HCT116 (cell line): ENCODE results near the gene STRIT1. TPM values are rescaled to one million over a fixed set of nuclear protein-coding genes. Genes with fewer than 3 reads are reported as not detected.

ENCODE experiments used
- ATAC-seq: fragments of 200-7000 bp; cut with Tn5 transposase; 2 replicates; pipeline ENCODE4 v1.9.1; 2020; ENCODE audit warnings: mild to moderate bottlenecking, moderate library complexity
- BruUV-seq: library from RNA; stranded (reverse); fragments of 400-500 nt; replicated peaks from 2 replicates; lab custom pipeline; 2021; lab: Mats Ljungman, UMichigan
- CTCF ChIA-PET: fragments of 300-600 bp; sonication (Branson Sonifier 250); formaldehyde crosslinking; loops from one replicate; lab custom pipeline; 2021; ENCODE audit warnings: antibody characterized with exemption; lab: Charles Lee
- POLR2A ChIA-PET: fragments of 300-600, 350-600 bp; sonication (Branson Sonifier 250); formaldehyde crosslinking; loops from one replicate; lab custom pipeline; 2021; ENCODE audit warnings: antibody characterized with exemption; lab: Charles Lee
- RAD21 ChIA-PET, 2 experiments: fragments of 300-600 bp; sonication (Branson Sonifier 250); formaldehyde crosslinking; loops; one replicate each; lab custom pipeline; 2023; ENCODE audit warnings: low total read pairs in 2 of 2; ENCODE audit not compliant: uncharacterized antibody in 2 of 2, unreplicated experiment in 2 of 2, low non-redundant PET in 1 of 2; lab: Charles Lee
- DNase-seq: peaks from one replicate; pipeline ENCODE4 v3.0.0-alpha.2; 2010; ENCODE audit warnings: low read depth, low spot score
- H2AFZ ChIP-seq: fragments of 200-600 bp; shearing (Covaris generic), sonication (generic); 2 replicates; pipeline ENCODE4 v1.6.1; 2017; ENCODE audit warnings: low read depth, mixed run types, mixed read lengths, antibody characterized with exemption, low read length; ENCODE audit not compliant: poor library complexity, severe bottlenecking
- H3K27ac ChIP-seq: 2 replicates; pipeline ENCODE4 v1.5.1; 2012; ENCODE audit warnings: low read depth, low read length
- H3K27me3 ChIP-seq: fragments of 200-600 bp; sonication (generic); 2 replicates; pipeline ENCODE4 v1.6.1; 2016; ENCODE audit warnings: mixed run types, low read length, mixed read lengths; ENCODE audit not compliant: insufficient read depth
- H3K36me3 ChIP-seq, 2 experiments: fragments of 200-500 bp in 1 of 2; fragments of 200-600 bp in 1 of 2; sonication (Bioruptor generic) in 1 of 2; sonication (generic) in 1 of 2; 2 replicates each; pipeline versions ENCODE4 v1.5.1 to v1.6.1; 2014 to 2016; ENCODE audit warnings: low read length in 2 of 2, inconsistent platforms in 1 of 2, mixed read lengths in 1 of 2, mixed run types in 1 of 2; ENCODE audit not compliant: insufficient read depth in 2 of 2, control insufficient read depth in 1 of 2
- H3K4me1 ChIP-seq, 2 experiments: fragments of 200-600 bp in 1 of 2; sonication (generic) in 1 of 2; 2 replicates each; pipeline versions ENCODE4 v1.5.1 to v1.6.1; 2012 to 2017; ENCODE audit warnings: low read length in 2 of 2, inconsistent platforms in 1 of 2, mild to moderate bottlenecking in 1 of 2, mixed read lengths in 1 of 2, mixed run types in 1 of 2, moderate library complexity in 1 of 2; ENCODE audit not compliant: insufficient read depth in 2 of 2, control insufficient read depth in 1 of 2
- H3K4me2 ChIP-seq: fragments of 200-600 bp; sonication (generic); 2 replicates; pipeline ENCODE4 v1.6.1; 2017; ENCODE audit warnings: mixed run types, low read length, mixed read lengths
- H3K4me3 ChIP-seq, 2 experiments: fragments of 200-600 bp in 1 of 2; sonication (generic) in 1 of 2; replicated peaks in 1 of 2; 2 replicates each; pipeline ENCODE4 v1.5.1; 2011 to 2016; ENCODE audit warnings: low read length in 2 of 2, control low read depth in 1 of 2, low read depth in 1 of 2, mild to moderate bottlenecking in 1 of 2, mixed read lengths in 1 of 2, mixed run types in 1 of 2
- H3K79me2 ChIP-seq: fragments of 200-600 bp; sonication (generic); 2 replicates; pipeline ENCODE4 v1.6.1; 2017; ENCODE audit warnings: mild to moderate bottlenecking, mixed run types, low read length, moderate library complexity, mixed read lengths; ENCODE audit not compliant: insufficient read depth
- H3K9ac ChIP-seq: fragments of 200-600 bp; sonication (generic); 2 replicates; pipeline ENCODE4 v1.6.1; 2016; ENCODE audit warnings: low read length, mixed read lengths
- H3K9me2 ChIP-seq: fragments of 200-600 bp; sonication (generic), shearing (Covaris generic); 2 replicates; pipeline ENCODE4 v1.6.1; 2017; ENCODE audit warnings: mixed run types, mild to moderate bottlenecking, moderate library complexity; ENCODE audit not compliant: insufficient read depth
- H3K9me3 ChIP-seq, 2 experiments: fragments of 200-500 bp in 1 of 2; fragments of 200-600 bp in 1 of 2; sonication (Bioruptor generic) in 1 of 2; sonication (generic) in 1 of 2; 2 replicates each; pipeline ENCODE4 v1.6.1; 2014 to 2017; ENCODE audit warnings: low read length in 2 of 2, mixed read lengths in 2 of 2, inconsistent platforms in 1 of 2, low read depth in 1 of 2, mild to moderate bottlenecking in 1 of 2, mixed run types in 1 of 2, moderate library complexity in 1 of 2; ENCODE audit not compliant: control insufficient read depth in 1 of 2, insufficient read depth in 1 of 2
- H4K20me1 ChIP-seq: fragments of 200-600 bp; sonication (generic), shearing (Covaris generic); 2 replicates; pipeline ENCODE4 v1.6.1; 2017; ENCODE audit warnings: mixed run types, mild to moderate bottlenecking, moderate library complexity; ENCODE audit not compliant: insufficient read depth
- ATF3 ChIP-seq: IDR thresholded peaks from 2 replicates; pipeline ENCODE4 v1.6.1; 2012
- CEBPB ChIP-seq: IDR thresholded peaks from 2 replicates; pipeline ENCODE4 v1.6.1; 2012; ENCODE audit warnings: low read depth
- CTCF ChIP-seq, 3 experiments: fragments of 200-600 bp in 1 of 3; sonication (generic) in 1 of 3; IDR thresholded peaks in 2 of 3; conservative IDR thresholded peaks in 1 of 3; 2 replicates each; pipeline ENCODE4 v1.5.1; 2012 to 2017; ENCODE audit warnings: low read depth in 2 of 3, low read length in 2 of 3, antibody characterized with exemption in 1 of 3, borderline replicate concordance in 1 of 3, control low read depth in 1 of 3, mild to moderate bottlenecking in 1 of 3, mixed read lengths in 1 of 3, mixed run types in 1 of 3, moderate library complexity in 1 of 3; ENCODE audit not compliant: insufficient read depth in 1 of 3
- EGR1 ChIP-seq: IDR thresholded peaks from 2 replicates; pipeline ENCODE4 v1.6.1; 2012; ENCODE audit warnings: low read depth
- ELF1 ChIP-seq: IDR thresholded peaks from 2 replicates; pipeline ENCODE4 v1.6.1; 2012; ENCODE audit warnings: low read depth, borderline replicate concordance
- EZH2phosphoT487 ChIP-seq: fragments of 200-600 bp; IDR thresholded peaks from 2 replicates; pipeline ENCODE4 v1.6.1; 2018; ENCODE audit warnings: antibody characterized with exemption, borderline replicate concordance
- FOSL1 ChIP-seq: IDR thresholded peaks from 2 replicates; pipeline ENCODE4 v1.6.1; 2012; ENCODE audit warnings: low read depth
- POLR2A ChIP-seq: IDR thresholded peaks from 2 replicates; pipeline ENCODE4 v1.7.0; 2011; ENCODE audit warnings: borderline replicate concordance; ENCODE audit not compliant: insufficient read depth, insufficient read length; ENCODE audit errors: extremely low read depth
- REST ChIP-seq: IDR thresholded peaks from 2 replicates; pipeline ENCODE4 v1.6.1; 2012; ENCODE audit warnings: low read depth
- SIN3A ChIP-seq: IDR thresholded peaks from 2 replicates; pipeline ENCODE4 v1.6.1; 2012; ENCODE audit warnings: low read depth
- SP1 ChIP-seq: IDR thresholded peaks from 2 replicates; pipeline ENCODE4 v1.6.1; 2012; ENCODE audit warnings: low read depth
- TCF7L2 ChIP-seq: IDR thresholded peaks from 2 replicates; pipeline ENCODE4 v1.7.0; 2011; ENCODE audit warnings: borderline replicate concordance, inconsistent platforms; ENCODE audit not compliant: insufficient read depth, insufficient read length; ENCODE audit errors: extremely low read depth
- ZFX ChIP-seq: fragments of 450-650 bp; IDR thresholded peaks from 2 replicates; pipeline ENCODE4 v1.6.1; 2017
- ZNF274 ChIP-seq: fragments of 200-500 bp; sonication (Bioruptor generic); IDR thresholded peaks from 2 replicates; pipeline ENCODE4 v1.6.1; 2014; ENCODE audit warnings: mild to moderate bottlenecking, low read depth, low read length, inconsistent platforms
- intact Hi-C: fragments of 100-400 bp; cut with micrococcal nuclease; formaldehyde crosslinking; loops from 2 replicates; pipeline ENCODE4 v1.10.0; 2022
- total RNA-seq: library from RNA; stranded (reverse); gene quantifications from one replicate; pipeline ENCODE4 v1.2.1, GENCODE V29; 2021; ENCODE audit not compliant: unreplicated experiment
- TF ChIP-seq, protein P1 (sequence below): IDR thresholded peaks from 2 replicates; pipeline ENCODE4 v1.6.1; 2012

STRIT1 gene
- total RNA-seq, 1 experiment from 2014 or later: not detected

- ChIA-PET CTCF (no interaction called here), POLR2A (no interaction called here)
- no peak for ATAC-seq
Observed at GRCh38 chr3:155292133-155292532, 1.4 kb downstream of the STRIT1 start.

DNA sequence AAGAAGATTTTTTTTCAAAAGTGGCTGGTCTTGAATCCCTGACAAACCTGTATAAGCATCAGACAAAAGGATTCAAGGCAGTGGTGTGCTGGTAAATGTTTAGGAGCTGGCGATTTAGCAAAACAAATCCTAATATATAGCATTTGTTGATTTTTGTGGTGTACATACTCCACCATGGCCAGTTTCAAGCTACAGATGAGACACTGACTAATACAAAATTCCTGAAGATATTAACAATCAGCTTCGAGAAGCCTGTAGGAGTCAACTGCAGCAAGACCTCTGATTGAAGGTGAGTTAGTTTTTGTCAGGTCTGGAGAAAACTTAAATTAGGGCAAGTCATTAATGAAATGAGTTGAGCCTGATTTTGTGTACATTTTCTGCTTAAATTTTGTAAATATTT lies 6.7 kb downstream of the STRIT1 start:
- Histone ChIP-seq H3K27ac (no peak overlapping the region), H3K9me2 (no peaks in the 10 kb centered on the region), H2AFZ (no peak overlapping the region), H4K20me1 (no peaks in the 10 kb centered on the region), H3K4me2 (no peak overlapping the region), H3K9me3 (no peaks in the 10 kb centered on the region), H3K4me1 (peaks cover 0 to 8% of the 10 kb centered on the region in 2 experiments; a peak in 2 of 4 replicates), H3K27me3 (no peaks in the 10 kb centered on the region), H3K4me3 (no peak overlapping the region), H3K79me2 (no peaks in the 10 kb centered on the region), H3K36me3 (no peaks in the 10 kb centered on the region), H3K9ac (no peak overlapping the region)
- intact Hi-C loops: no loop called here
- DNase-seq (no peak), ATAC-seq (no peak)
- TF ChIP-seq FOSL1: no peak
- TF ChIP-seq EGR1: no peak
- no peak for TF ChIP-seq CEBPB
- no peak for TF ChIP-seq EZH2phosphoT487
- TF ChIP-seq, protein P1, sequence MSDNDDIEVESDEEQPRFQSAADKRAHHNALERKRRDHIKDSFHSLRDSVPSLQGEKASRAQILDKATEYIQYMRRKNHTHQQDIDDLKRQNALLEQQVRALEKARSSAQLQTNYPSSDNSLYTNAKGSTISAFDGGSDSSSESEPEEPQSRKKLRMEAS: no peak
- TF ChIP-seq ZNF274: no peak
- no peak for TF ChIP-seq SIN3A
- no peak for TF ChIP-seq ZFX
- no peak for TF ChIP-seq CTCF (IDR thresholded peaks at IDR 0.05 in 2 of 3, conservative IDR thresholded peaks at IDR 0.05 in 1 of 3; ENCODE audit: borderline replicate concordance in 1 of 3, insufficient read depth in 1 of 3, low read depth in 2 of 3, low read length in 2 of 3)
- no peak for TF ChIP-seq SP1
- no peak for TF ChIP-seq REST
- no peak for TF ChIP-seq TCF7L2
- TF ChIP-seq ATF3: no peak
- no peak for TF ChIP-seq POLR2A
- POLR2A ChIA-PET: no interaction called here
- CTCF ChIA-PET: no interaction called here
- BruUV-seq: no TSS peak
- RAD21 ChIA-PET: no interaction called here

More at GRCh38 chr3:155292133-155292532, 1.4 kb downstream of the STRIT1 start:
- Histone ChIP-seq H3K27ac (no peak overlapping the region), H3K9me2 (no peaks in the 10 kb centered on the region), H3K4me2 (no peak overlapping the region), H3K27me3 (no peaks in the 10 kb centered on the region), H3K4me1 (no peaks in the 10 kb centered on the region), H3K9me3 (no peaks in the 10 kb centered on the region), H3K36me3 (no peaks in the 10 kb centered on the region), H3K9ac (no peak overlapping the region), H4K20me1 (no peaks in the 10 kb centered on the region), H2AFZ (no peak overlapping the region), H3K4me3 (no peak overlapping the region), H3K79me2 (no peaks in the 10 kb centered on the region)
- no peak for DNase-seq
- RAD21 ChIA-PET: no interaction called here
- BruUV-seq: no TSS peak
- intact Hi-C loops: no loop called here
- TF ChIP-seq, protein P1: no peak
- TF ChIP-seq ELF1 (no peak), EZH2phosphoT487 (no peak)
